Muscle of back (tissue), 13 donors: ENCODE data around the gene OIP5. TPM values are rescaled to one million over a fixed set of nuclear protein-coding genes. Genes with fewer than 3 reads are reported as not detected.
"Not testable (repeated sequence)": the region's sequence is repeated elsewhere in the genome, so short reads cannot be mapped to it uniquely, and the experiment has no call there.

ENCODE experiments used
- DNase-seq, 3 donors: peaks; one replicate each; pipeline versions ENCODE4 v3.0.0 to v3.0.0-alpha.2; 2013
- long read RNA-seq, 9 donors: transcript quantifications; one replicate each; lab custom pipeline, GENCODE V29; 2026
- polyA plus RNA-seq, 10 donors: library from polyadenylated mRNA; unstranded; fragments of 120-200 nt; gene quantifications; one replicate each; pipeline ENCODE4 v1.2.1, GENCODE V29; 2013; ENCODE audit not compliant: insufficient read length in 10 of 10

The OIP5 gene
- polyA plus RNA-seq = 1 to 10 TPM; 3.1 to 6.7 (median 4.0) TPM
- long read RNA-seq, donor 1, partial matches to known transcripts = 6 of 23 reads
- long read RNA-seq, donor 1, other reads (novel, unspliced or antisense) = 14 of 23 reads
- long read RNA-seq, donor 2, partial matches to known transcripts = 0 of 2 reads
- long read RNA-seq, donor 2, other reads (novel, unspliced or antisense) = 0 of 2 reads
- long read RNA-seq, donor 3 = 0 reads
- long read RNA-seq, donor 4, partial matches to known transcripts = 0 of 2 reads
- long read RNA-seq, donor 4, other reads (novel, unspliced or antisense) = 0 of 2 reads
- long read RNA-seq, donor 5, partial matches to known transcripts = 0 of 4 reads
- long read RNA-seq, donor 5, other reads (novel, unspliced or antisense) = 0 of 4 reads
- long read RNA-seq, donor 6, partial matches to known transcripts = 13 of 35 reads
- long read RNA-seq, donor 6, other reads (novel, unspliced or antisense) = 20 of 35 reads
- long read RNA-seq, donor 7, transcript OIP5-201 (5 exons, 1,236 nt) = major isoform, 7 of 8 reads
- long read RNA-seq, donor 7, partial matches to known transcripts = 0 of 8 reads
- long read RNA-seq, donor 7, other reads (novel, unspliced or antisense) = 0 of 8 reads
- long read RNA-seq, donor 8, partial matches to known transcripts = 9 of 12 reads
- long read RNA-seq, donor 8, other reads (novel, unspliced or antisense) = 0 of 12 reads
- long read RNA-seq, donor 9 = 0 reads

GRCh38 chr15:41332194-41333025 is at the start of gene OIP5, which contains the start of gene NUSAP1:
Gene OIP5, minus strand, starts transcription at chr15:41332591. Its CDS starts 30 bp downstream, at chr15:41332561.
Gene NUSAP1, plus strand, starts transcription at chr15:41332881. Its CDS starts 77 bp downstream, at chr15:41332958.
- DNase-seq = peak; percentile 99 to 100 (median 99)

GRCh38 chr15:41377978-41378377 is 45.6 kb upstream of the OIP5 start:
- DNase-seq = no peak

GRCh38 chr15:41367418-41367817 is 35.0 kb upstream of the OIP5 start:
- peak in 1 of 3 donors; percentile 6 for DNase-seq

DNA sequence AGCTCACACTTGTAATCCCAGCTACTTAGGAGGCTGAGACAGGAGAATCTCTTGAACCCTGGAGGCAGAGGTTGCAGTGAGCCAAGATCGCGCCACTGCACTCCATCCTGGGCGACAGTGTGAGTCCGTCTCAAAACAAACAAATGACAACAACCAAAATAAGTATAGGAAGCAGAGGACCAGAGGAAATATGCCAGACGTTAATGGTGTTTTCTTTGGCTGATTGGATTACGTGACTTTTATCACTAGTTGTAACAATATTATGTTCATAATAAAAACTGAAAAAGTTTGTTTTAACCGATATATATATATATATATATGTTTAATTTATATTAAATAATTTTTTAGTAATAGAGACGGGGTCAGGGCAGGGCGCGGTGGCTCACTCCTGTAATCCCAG is 22.0 kb upstream of the OIP5 start:
- DNase-seq = no peak

DNA sequence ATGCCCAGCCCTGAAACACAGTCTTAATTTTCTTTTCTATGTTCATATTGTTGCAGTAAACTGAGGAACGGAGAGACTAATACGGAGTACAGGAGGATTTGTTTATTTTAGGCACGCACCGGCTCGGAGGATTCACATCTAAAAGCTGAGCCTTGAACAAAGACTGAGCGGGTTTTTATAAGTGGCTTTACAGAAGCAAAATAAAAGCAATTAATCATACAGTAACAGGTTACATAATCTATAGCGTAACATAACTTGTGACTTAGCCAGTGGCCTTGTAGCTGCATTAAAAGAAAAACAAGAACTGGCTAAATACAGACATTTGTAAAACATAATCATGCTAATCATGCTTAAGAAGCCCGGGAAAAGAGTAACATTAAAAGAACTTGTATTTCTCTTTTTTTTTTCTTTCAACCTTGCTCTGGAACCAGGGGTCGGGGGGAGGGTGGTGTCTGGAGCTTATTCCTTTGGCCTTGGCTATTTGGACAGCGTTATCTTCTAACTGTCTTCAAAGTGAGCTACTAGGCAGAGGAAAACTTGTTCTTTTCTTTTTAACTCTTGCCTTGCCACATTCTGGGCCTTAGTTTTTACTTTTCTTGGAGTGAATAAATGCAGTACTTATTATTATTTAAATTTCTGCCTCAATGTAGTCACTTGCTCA is 17.8 kb upstream of the OIP5 start:
- no peak for DNase-seq

DNA sequence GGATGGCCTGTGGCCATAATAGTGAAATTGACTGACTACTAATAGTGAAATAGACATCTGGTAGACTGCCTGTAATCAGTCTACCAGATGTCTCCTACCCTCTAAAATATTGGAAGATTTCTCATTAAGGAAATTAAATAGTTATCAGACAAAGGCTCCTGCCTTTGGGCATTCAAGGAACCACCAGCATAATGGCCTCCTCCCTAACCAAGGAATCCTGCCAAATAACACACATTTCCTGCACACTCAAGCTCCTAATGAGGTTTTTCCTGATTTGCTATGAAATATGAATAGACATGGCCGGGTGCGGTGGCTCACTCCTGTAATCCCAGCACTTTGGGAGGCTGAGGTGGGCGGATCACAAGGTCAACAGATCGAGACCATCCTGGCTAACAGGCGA is 14.8 kb upstream of the OIP5 start:
- no peak for DNase-seq

GRCh38 chr15:41341519-41341918 is 9.1 kb upstream of the OIP5 start:
- DNase-seq = no peak

- no peak for DNase-seq
Observed at GRCh38 chr15:41340189-41340695, 7.9 kb upstream of the OIP5 start.

DNA sequence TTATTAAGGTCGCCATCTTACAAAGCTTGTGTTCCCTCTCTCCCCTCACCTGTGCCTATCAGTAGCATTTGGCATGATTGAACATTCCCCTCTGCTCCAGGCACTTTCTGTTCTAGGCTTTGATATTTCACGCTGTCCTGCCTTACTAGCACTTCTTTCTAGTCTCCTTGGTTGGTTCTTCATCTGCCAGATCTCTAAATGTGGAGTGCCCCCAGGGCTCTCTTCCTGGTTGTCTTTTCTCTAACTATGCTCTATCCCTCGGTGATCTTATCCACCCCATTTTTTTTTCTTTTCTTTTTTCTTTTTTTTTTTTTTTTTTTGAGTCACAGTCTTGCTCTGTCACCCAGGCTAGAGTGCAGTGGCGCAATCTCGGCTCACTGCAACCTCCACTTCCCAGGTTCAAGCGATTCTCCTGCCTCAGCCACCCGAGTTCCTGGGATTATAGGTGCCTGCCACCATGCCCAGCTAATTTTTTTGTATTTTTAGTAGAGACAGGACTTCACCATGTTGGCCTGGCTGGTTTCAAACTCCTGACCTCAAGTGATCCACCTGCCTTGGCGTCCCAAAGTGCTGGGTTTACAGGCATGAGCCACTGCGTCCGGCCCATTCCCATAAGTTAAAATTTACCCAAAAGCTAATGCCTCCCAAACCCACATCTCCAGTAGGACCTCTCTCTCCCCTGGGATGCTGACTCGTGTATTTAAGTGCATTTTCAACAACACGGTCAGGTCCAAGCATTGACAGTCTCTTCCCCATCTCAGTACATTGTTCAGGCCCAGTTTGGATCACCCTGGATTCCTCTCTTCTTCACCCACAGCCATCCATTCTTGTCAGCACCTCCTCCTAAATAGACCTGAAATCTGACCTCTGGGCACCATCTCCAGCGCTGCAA is 5.5 kb upstream of the OIP5 start:
- no peak for DNase-seq

- no peak for DNase-seq
Observed at GRCh38 chr15:41337047-41337446, 4.7 kb upstream of the OIP5 start.

DNA sequence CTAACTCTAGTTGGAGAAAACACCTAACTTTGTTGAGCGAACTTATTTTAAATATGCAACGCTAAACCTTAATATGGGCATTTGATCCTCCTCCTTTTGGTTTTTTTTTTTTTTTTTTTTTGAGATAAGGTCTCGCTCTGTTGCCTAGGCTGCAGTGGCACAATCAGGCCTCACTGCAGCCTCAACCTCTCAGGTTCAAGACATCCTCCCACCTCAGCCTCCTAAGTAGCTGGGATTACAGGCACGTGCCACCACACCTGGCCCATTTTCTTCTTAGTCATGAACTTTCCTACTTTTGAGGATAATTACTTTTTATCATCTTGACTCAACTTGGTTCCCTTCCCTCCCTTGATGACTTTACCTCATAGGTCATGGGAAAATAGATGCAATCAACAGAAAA is 4.2 kb upstream of the OIP5 start:
- DNase-seq = no peak

- no peak for DNase-seq
Observed at GRCh38 chr15:41334293-41335120, 2.1 kb upstream of the OIP5 start.

DNA sequence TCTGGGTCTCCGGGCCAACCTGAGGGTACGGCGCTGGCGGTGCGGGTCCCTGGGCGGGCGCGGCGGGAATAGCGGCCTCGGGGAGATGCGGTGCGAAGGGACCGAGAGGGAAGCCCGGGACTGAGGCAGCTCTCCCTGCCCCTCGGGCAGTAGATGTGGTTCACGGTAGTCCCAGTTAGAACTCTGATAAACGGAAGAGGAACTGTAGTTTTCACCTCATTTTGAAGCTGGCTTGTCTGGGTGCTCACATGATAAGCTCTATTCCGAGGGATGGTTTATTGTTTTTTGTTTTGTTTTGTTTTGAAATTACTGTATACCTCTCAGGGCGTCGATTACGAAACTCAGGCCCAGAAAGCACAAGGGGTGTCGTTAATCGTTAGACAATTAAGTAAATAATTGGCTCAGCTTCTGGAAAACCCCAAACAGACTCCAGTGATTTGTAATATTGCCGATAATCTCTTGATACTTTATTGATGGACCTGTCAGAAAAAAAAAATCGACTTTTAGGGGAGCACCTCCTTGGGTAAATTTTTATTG is 703 bp upstream of the OIP5 start:
- no peak for DNase-seq

DNA sequence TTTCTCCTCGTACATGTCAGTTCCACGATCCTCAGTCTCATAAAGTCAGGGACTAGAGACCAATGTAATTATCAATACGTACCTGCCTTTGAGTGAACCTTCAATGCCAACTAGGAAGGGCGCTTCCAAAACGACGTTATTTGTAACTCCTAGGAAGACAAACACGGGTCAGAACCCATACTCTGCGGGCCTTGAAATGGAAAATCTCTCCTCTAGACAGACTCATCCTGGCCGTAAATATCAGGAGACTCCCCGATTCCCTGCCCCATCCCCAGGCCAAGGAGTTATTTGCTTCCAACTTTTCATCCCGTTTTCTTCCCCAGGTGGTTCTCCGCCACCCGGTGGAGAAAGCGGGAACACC is 578 bp downstream of the OIP5 start:
- peak in 1 of 3 donors; percentile 51 for DNase-seq

GRCh38 chr15:41331281-41331680 is 1.1 kb downstream of the OIP5 start:
- DNase-seq = no peak

- no peak for DNase-seq
Observed at GRCh38 chr15:41323611-41324010, 8.8 kb downstream of the OIP5 start.

GRCh38 chr15:41320805-41321330 is 11.5 kb downstream of the OIP5 start:
- not testable (repeated sequence) for DNase-seq

- no peak for DNase-seq
Observed at GRCh38 chr15:41309226-41309905, 23.0 kb downstream of the OIP5 start.
